K562 (cell line): ENCODE measurements around the gene XRCC3. TPM values are rescaled to one million over a fixed set of nuclear protein-coding genes. Genes with fewer than 3 reads are reported as not detected.

Experiments
- ATAC-seq: fragments of 200-7000 bp; cut with Tn5 transposase; 3 replicates; pipeline ENCODE4 v1.9.1; 2020; ENCODE audit warnings: moderate library complexity
- BruUV-seq: library from RNA; stranded (reverse); fragments of 400-500 nt; replicated peaks from 2 replicates; lab custom pipeline; 2021; lab: Mats Ljungman, UMichigan
- CTCF ChIA-PET: fragments of 300-600 bp; formaldehyde crosslinking; extraction: SDS; loops from one replicate; lab custom pipeline; 2021; ENCODE audit warnings: low intra/inter-chr PET ratio; lab: Yijun Ruan, JAX
- POLR2A ChIA-PET: fragments of 300-600, 350-650 bp; sonication (Branson Sonifier 250); formaldehyde crosslinking; extraction: SDS; loops from one replicate; lab custom pipeline; 2021; ENCODE audit warnings: antibody characterized with exemption, inconsistent platforms; lab: Yijun Ruan, JAX
- DNase-seq, 4 experiments: peaks; one replicate each; pipeline versions ENCODE4 v3.0.0 to v3.0.0-alpha.2; 2011 to 2018; ENCODE audit warnings: low spot score in 3 of 4, mixed read lengths in 3 of 4; ENCODE audit errors: extremely low read depth in 1 of 4
- FAIRE-seq: peaks from 2 replicates; lab custom pipeline; 2011; peaks lifted over from hg19 to GRCh38; lab: Jason Lieb, UNC
- H2AFZ ChIP-seq: 2 replicates; pipeline ENCODE4 v1.6.0; 2011; ENCODE audit warnings: low read depth, low read length, control low read depth, inconsistent platforms
- H3K27ac ChIP-seq: fragments of 200-600 bp; 3 replicates; pipeline ENCODE4 v1.8.0; 2011; ENCODE audit warnings: low read depth, mild to moderate bottlenecking, control low read depth, inconsistent platforms, low read length, moderate library complexity, mixed read lengths; ENCODE audit errors: extremely low read depth
- H3K27me3 ChIP-seq, 2 experiments: fragments of 300-600 bp in 1 of 2; 2 replicates in 1 of 2; 3 replicates in 1 of 2; pipeline versions ENCODE4 v1.6.0 to v1.8.0; 2011; ENCODE audit warnings: inconsistent platforms in 2 of 2, low read length in 2 of 2, mild to moderate bottlenecking in 1 of 2, mixed read lengths in 1 of 2, moderate library complexity in 1 of 2; ENCODE audit not compliant: control insufficient read depth in 2 of 2, insufficient read depth in 2 of 2
- H3K36me3 ChIP-seq: fragments of 300-600 bp; 3 replicates; pipeline ENCODE4 v1.8.0; 2011; ENCODE audit warnings: mild to moderate bottlenecking, low read length, inconsistent platforms; ENCODE audit not compliant: control insufficient read depth, insufficient read depth
- H3K4me1 ChIP-seq, 2 experiments: fragments of 200-600 bp in 1 of 2; replicated peaks in 1 of 2; 2 replicates in 1 of 2; 3 replicates in 1 of 2; pipeline versions ENCODE4 v1.5.1 to v1.8.0; 2011; ENCODE audit warnings: inconsistent platforms in 2 of 2, low read length in 2 of 2, mild to moderate bottlenecking in 1 of 2, mixed read lengths in 1 of 2, moderate library complexity in 1 of 2; ENCODE audit not compliant: control insufficient read depth in 2 of 2, insufficient read depth in 2 of 2
- H3K4me2 ChIP-seq: 2 replicates; pipeline ENCODE4 v1.6.1; 2011; ENCODE audit warnings: low read length, control low read depth, inconsistent platforms, mixed read lengths; ENCODE audit not compliant: insufficient read depth
- H3K4me3 ChIP-seq: fragments of 200-600 bp; sonication (generic), shearing (Covaris generic); 2 replicates; pipeline ENCODE4 v1.5.1; 2016; ENCODE audit warnings: control low read depth, inconsistent platforms
- H3K79me2 ChIP-seq: fragments of 200-600 bp; 3 replicates; pipeline ENCODE4 v1.8.0; 2011; ENCODE audit warnings: low read length, inconsistent platforms; ENCODE audit not compliant: control insufficient read depth, insufficient read depth
- H3K9ac ChIP-seq, 2 experiments: 2 replicates each; pipeline versions ENCODE4 v1.6.0 to v1.6.1; 2011; ENCODE audit warnings: low read depth in 2 of 2, low read length in 2 of 2, control low read depth in 1 of 2, inconsistent platforms in 1 of 2, mild to moderate bottlenecking in 1 of 2, mixed read lengths in 1 of 2; ENCODE audit not compliant: insufficient read depth in 1 of 2
- H3K9me1 ChIP-seq: one replicate; pipeline ENCODE4 v1.6.0; 2011; ENCODE audit warnings: inconsistent platforms, mild to moderate bottlenecking, low read length, moderate library complexity; ENCODE audit not compliant: control insufficient read depth, insufficient read depth
- H3K9me3 ChIP-seq: replicated peaks from 2 replicates; pipeline ENCODE4 v1.5.1; 2011; ENCODE audit warnings: low read depth, low read length, inconsistent platforms; ENCODE audit not compliant: control insufficient read depth, insufficient read depth
- H4K20me1 ChIP-seq: replicated peaks from 2 replicates; pipeline ENCODE4 v1.6.1; 2011; ENCODE audit warnings: low read length, inconsistent platforms, mixed read lengths; ENCODE audit not compliant: control insufficient read depth, insufficient read depth
- ATF7 ChIP-seq: fragments of 450-650 bp; IDR thresholded peaks from 2 replicates; pipeline ENCODE4 v1.7.1; 2014; ENCODE audit warnings: mild to moderate bottlenecking, moderate library complexity
- COPS2 ChIP-seq: fragments of 450-650 bp; conservative IDR thresholded peaks from 2 replicates; pipeline ENCODE4 v1.6.1; 2016; ENCODE audit warnings: mild to moderate bottlenecking, moderate library complexity
- HDAC1 ChIP-seq, 2 experiments: fragments of 450-650 bp; IDR thresholded peaks; 2 replicates each; pipeline ENCODE4 v1.6.1; 2016 to 2017; ENCODE audit warnings: inconsistent platforms in 1 of 2, mild to moderate bottlenecking in 1 of 2, moderate library complexity in 1 of 2
- KAT8 ChIP-seq: fragments of 450-650 bp; IDR thresholded peaks from 2 replicates; pipeline ENCODE4 v1.6.1; 2016; ENCODE audit warnings: low read depth, mild to moderate bottlenecking
- POLR2AphosphoS2 ChIP-seq: IDR thresholded peaks from 2 replicates; pipeline ENCODE4 v1.6.1; 2012; ENCODE audit warnings: low read length, improper control_type of control experiment
- RAD21 ChIP-seq, 2 experiments: fragments of 250-450 bp in 1 of 2; fragments of 450-650 bp in 1 of 2; sonication (Bioruptor Pico) in 1 of 2; formaldehyde crosslinking in 1 of 2; IDR thresholded peaks in 1 of 2; conservative IDR thresholded peaks in 1 of 2; 2 replicates each; pipeline versions ENCODE4 v1.4.0 to v1.8.0; 2020 to 2022; ENCODE audit warnings: mild to moderate bottlenecking in 2 of 2, moderate library complexity in 1 of 2
- SFPQ ChIP-seq: fragments of 200-400 bp; formaldehyde crosslinking; IDR thresholded peaks from 2 replicates; pipeline ENCODE4 v1.6.1; 2017; ENCODE audit warnings: mild to moderate bottlenecking, low read depth, low read length, moderate library complexity
- SRSF3 ChIP-seq: fragments of 200-400 bp; formaldehyde crosslinking; IDR thresholded peaks from 2 replicates; pipeline ENCODE4 v1.6.1; 2016; ENCODE audit warnings: mild to moderate bottlenecking, low read length, moderate library complexity; ENCODE audit not compliant: insufficient read depth
- THAP7 ChIP-seq: fragments of 250-450 bp; sonication (Bioruptor Pico); IDR thresholded peaks from 2 replicates; pipeline ENCODE4 v1.5.0; 2021
- WGBS: fragments of 100-300 bp; shearing (Covaris generic); methylation state at CpG from one replicate; pipeline ENCODE4 v1.1.6; 2016; ENCODE audit warnings: low coverage, mixed read lengths; ENCODE audit not compliant: insufficient coverage; ENCODE audit errors: missing lambda C conversion rate; 5-methylcytosine and 5-hydroxymethylcytosine counted together
- in situ Hi-C: fragments of 300-500 bp; cut with MboI; formaldehyde crosslinking; loops from 4 replicates; pipeline ENCODE4 v1.15.0; 2018; ENCODE audit warnings: inconsistent platforms, mixed read lengths
- intact Hi-C: fragments of 100-400 bp; cut with micrococcal nuclease; formaldehyde crosslinking; loops from 2 replicates; pipeline ENCODE4 v1.14.2; 2022
- polyA plus RNA-seq, 8 experiments: library from polyadenylated mRNA; depleted of rRNA in 4 of 8; stranded (reverse) in 5 of 8; unstranded in 3 of 8; fragments of >200 nt; fragmentation: Nextera tagmentation in 2 of 8; fragmentation: Illumina TruSeq in 1 of 8; extraction: Ambion mirVana in 2 of 8; extraction: Trizol in 1 of 8; gene quantifications; 2 replicates each; pipeline versions ENCODE4 v1.2.1 to v1.2.3, GENCODE V29; 2011 to 2014; ENCODE audit warnings: inconsistent platforms in 1 of 8, missing spikeins in 1 of 8
- total RNA-seq, 7 experiments: library from RNA; depleted of rRNA in 6 of 7; stranded (reverse); fragments of >200 nt in 6 of 7; fragmentation: Illumina TruSeq in 2 of 7; extraction: Trizol in 2 of 7; gene quantifications; 2 replicates each; pipeline versions ENCODE4 v1.2.1 to v1.2.3, GENCODE V29; 2011 to 2021; ENCODE audit warnings: low replicate concordance in 1 of 7
- TF ChIP-seq, protein P1 (sequence below), 2 experiments: fragments of 450-650 bp; IDR thresholded peaks; 2 replicates each; pipeline ENCODE4 v1.6.1; 2018; ENCODE audit warnings: mild to moderate bottlenecking in 2 of 2, low read depth in 1 of 2; ENCODE audit not compliant: partially characterized antibody in 2 of 2
- TF ChIP-seq, protein P2 (sequence below): fragments of 450-650 bp; IDR thresholded peaks from 2 replicates; pipeline ENCODE4 v1.6.1; 2016; ENCODE audit warnings: low read depth, mild to moderate bottlenecking, moderate library complexity
- TF ChIP-seq, protein P3 (sequence below): sonication (generic); formaldehyde crosslinking; IDR thresholded peaks from 2 replicates; pipeline ENCODE4 v1.8.0; 2022; ENCODE audit warnings: mild to moderate bottlenecking, low read depth, missing genetic modification reagents

The XRCC3 gene
- total and polyA plus RNA-seq, 9 of the 15 experiments (the other 6 are each of a cell fraction or from before 2014, with no cell fraction given) = 0.34 to 59.3 (median 30.3) TPM

GRCh38 chr14:103714063-103714724 lies 1.1 kb downstream of the XRCC3 start:
- BruUV-seq = TSS peak; percentile 77
- no peaks in the 10 kb centered on the region for H3K9me1 ChIP-seq
- peaks cover 50% of the 10 kb centered on the region; the same call in 2 of the 3 replicates for H3K36me3 ChIP-seq
- H2AFZ ChIP-seq = no peak overlapping the region
- no peaks in the 10 kb centered on the region for H3K27me3 ChIP-seq
- POLR2A ChIA-PET = interaction anchor here (0.6 to 1.7 kb wide), 5 partner anchors 9 to 423 kb away, joined by 3 to 6 read pairs (median 3); no protein-coding TSS in a partner anchor
- ATAC-seq (no peak), DNase-seq (no peak), FAIRE-seq (no peak)
- peaks cover 65% of the 10 kb centered on the region for H3K79me2 ChIP-seq
- 11% methylated on average over 9 of the region's 16 CpGs for WGBS
- peak overlapping the region; percentile 87; the same call in 2 of the 3 replicates for H3K27ac ChIP-seq
- peaks cover 29 to 60% of the 10 kb centered on the region in 2 experiments; a peak in 4 of 5 replicates for H3K4me1 ChIP-seq
- intact Hi-C loops (no loop called here), in situ Hi-C loops (no loop called here)
- peak overlapping the region; percentile 78 to 97 for H3K9ac ChIP-seq
- peak overlapping the region; percentile 68 for H3K4me3 ChIP-seq
- no peaks in the 10 kb centered on the region for H3K9me3 ChIP-seq
- H3K4me2 ChIP-seq = peak overlapping the region; percentile 70
- CTCF ChIA-PET = no interaction called here
- H4K20me1 ChIP-seq = 0 out of 2 replicates have a peak, but pooled peaks cover 2% of the 10 kb centered on the region
- TF ChIP-seq, protein P1, sequence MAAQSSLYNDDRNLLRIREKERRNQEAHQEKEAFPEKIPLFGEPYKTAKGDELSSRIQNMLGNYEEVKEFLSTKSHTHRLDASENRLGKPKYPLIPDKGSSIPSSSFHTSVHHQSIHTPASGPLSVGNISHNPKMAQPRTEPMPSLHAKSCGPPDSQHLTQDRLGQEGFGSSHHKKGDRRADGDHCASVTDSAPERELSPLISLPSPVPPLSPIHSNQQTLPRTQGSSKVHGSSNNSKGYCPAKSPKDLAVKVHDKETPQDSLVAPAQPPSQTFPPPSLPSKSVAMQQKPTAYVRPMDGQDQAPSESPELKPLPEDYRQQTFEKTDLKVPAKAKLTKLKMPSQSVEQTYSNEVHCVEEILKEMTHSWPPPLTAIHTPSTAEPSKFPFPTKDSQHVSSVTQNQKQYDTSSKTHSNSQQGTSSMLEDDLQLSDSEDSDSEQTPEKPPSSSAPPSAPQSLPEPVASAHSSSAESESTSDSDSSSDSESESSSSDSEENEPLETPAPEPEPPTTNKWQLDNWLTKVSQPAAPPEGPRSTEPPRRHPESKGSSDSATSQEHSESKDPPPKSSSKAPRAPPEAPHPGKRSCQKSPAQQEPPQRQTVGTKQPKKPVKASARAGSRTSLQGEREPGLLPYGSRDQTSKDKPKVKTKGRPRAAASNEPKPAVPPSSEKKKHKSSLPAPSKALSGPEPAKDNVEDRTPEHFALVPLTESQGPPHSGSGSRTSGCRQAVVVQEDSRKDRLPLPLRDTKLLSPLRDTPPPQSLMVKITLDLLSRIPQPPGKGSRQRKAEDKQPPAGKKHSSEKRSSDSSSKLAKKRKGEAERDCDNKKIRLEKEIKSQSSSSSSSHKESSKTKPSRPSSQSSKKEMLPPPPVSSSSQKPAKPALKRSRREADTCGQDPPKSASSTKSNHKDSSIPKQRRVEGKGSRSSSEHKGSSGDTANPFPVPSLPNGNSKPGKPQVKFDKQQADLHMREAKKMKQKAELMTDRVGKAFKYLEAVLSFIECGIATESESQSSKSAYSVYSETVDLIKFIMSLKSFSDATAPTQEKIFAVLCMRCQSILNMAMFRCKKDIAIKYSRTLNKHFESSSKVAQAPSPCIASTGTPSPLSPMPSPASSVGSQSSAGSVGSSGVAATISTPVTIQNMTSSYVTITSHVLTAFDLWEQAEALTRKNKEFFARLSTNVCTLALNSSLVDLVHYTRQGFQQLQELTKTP (IDR thresholded peaks at IDR 0.05; ENCODE audit: low read depth in 1 of 2, partially characterized antibody in 2 of 2) = no peak
- TF ChIP-seq RAD21 (CRISPR knock-in tag; conservative IDR thresholded peaks at IDR 0.05 in 1 of 2, IDR thresholded peaks at IDR 0.05 in 1 of 2) (no peak), THAP7 (no peak), ATF7 (no peak), SRSF3 (no peak), SFPQ (no peak), HDAC1 (IDR thresholded peaks at IDR 0.05) (no peak), COPS2 (no peak), KAT8 (no peak), POLR2AphosphoS2 (no peak)
- TF ChIP-seq, protein P2, sequence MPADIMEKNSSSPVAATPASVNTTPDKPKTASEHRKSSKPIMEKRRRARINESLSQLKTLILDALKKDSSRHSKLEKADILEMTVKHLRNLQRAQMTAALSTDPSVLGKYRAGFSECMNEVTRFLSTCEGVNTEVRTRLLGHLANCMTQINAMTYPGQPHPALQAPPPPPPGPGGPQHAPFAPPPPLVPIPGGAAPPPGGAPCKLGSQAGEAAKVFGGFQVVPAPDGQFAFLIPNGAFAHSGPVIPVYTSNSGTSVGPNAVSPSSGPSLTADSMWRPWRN = no peak
- TF ChIP-seq, protein P3, sequence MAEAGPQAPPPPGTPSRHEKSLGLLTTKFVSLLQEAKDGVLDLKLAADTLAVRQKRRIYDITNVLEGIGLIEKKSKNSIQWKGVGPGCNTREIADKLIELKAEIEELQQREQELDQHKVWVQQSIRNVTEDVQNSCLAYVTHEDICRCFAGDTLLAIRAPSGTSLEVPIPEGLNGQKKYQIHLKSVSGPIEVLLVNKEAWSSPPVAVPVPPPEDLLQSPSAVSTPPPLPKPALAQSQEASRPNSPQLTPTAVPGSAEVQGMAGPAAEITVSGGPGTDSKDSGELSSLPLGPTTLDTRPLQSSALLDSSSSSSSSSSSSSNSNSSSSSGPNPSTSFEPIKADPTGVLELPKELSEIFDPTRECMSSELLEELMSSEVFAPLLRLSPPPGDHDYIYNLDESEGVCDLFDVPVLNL (CRISPR knock-in tag) = no peak
